ENCODE data around the gene COPB2. TPM values are rescaled to one million over a fixed set of nuclear protein-coding genes. Genes with fewer than 3 reads are reported as not detected.

COPB2 gene
- total and polyA plus RNA-seq, 2 of the 4 experiments (the other 2 are of a cell fraction): 179 to 363 TPM

- Histone ChIP-seq H2AK9ac (replicated peaks; ENCODE audit: low read depth, low read length, poor library complexity) (no peak overlapping the region), H3K4me3 (ENCODE audit: insufficient read depth, low read depth, low read length) (no peak overlapping the region), H3K9me3 (ENCODE audit: control insufficient read depth, insufficient read depth, low read length) (no peaks in the 10 kb centered on the region), H3K27ac (ENCODE audit: insufficient read depth, low read length) (no peak overlapping the region), H3K27me3 (ENCODE audit: control insufficient read depth, insufficient read depth, low read length) (no peaks in the 10 kb centered on the region; the same call in 1 of the 2 replicates), H4K8ac (ENCODE audit: low read depth in 2 of 2, low read length in 2 of 2) (no peak overlapping the region), H3K79me1 (ENCODE audit: low read depth in 1 of 2, low read length in 2 of 2) (peaks cover 10 to 26% of the 10 kb centered on the region in 2 experiments), H2BK15ac (ENCODE audit: low read depth, low read length) (no peak overlapping the region), H2AK5ac (ENCODE audit: low read depth, low read length) (no peak overlapping the region), H2BK20ac (ENCODE audit: low read depth, low read length) (no peak overlapping the region), H3K4me2 (ENCODE audit: low read depth, low read length) (no peak overlapping the region), H3K18ac (ENCODE audit: low read depth, low read length) (no peak overlapping the region), H2BK5ac (ENCODE audit: low read depth, low read length, poor library complexity, severe bottlenecking) (no peak overlapping the region), H4K20me1 (ENCODE audit: insufficient read depth, low read length) (no peaks in the 10 kb centered on the region), H2AFZ (replicated peaks; ENCODE audit: low read length, poor library complexity) (no peak overlapping the region), H3K14ac (replicated peaks; ENCODE audit: low read depth, low read length) (no peak overlapping the region), H4K5ac (ENCODE audit: low read depth, low read length) (no peak overlapping the region), H3K4me1 (ENCODE audit: control insufficient read depth, insufficient read depth, low read length) (peaks cover 2% of the 10 kb centered on the region), H3K9ac (ENCODE audit: low read depth, low read length) (no peak overlapping the region), H3K9me1 (ENCODE audit: insufficient read depth, low read length) (no peaks in the 10 kb centered on the region; the same call in 1 of the 2 replicates), H2BK120ac (ENCODE audit: low read depth, low read length) (no peak overlapping the region), H3K56ac (ENCODE audit: extremely low read depth, insufficient read depth, low read length) (no peak overlapping the region), H3K23ac (ENCODE audit: low read depth, low read length) (no peak overlapping the region), H4K91ac (ENCODE audit: insufficient read depth, low read depth, low read length) (no peak overlapping the region), H3K36me3 (ENCODE audit: control insufficient read depth, insufficient read depth, low read length) (peaks cover 2% of the 10 kb centered on the region), H3K4ac (ENCODE audit: low read depth, low read length) (no peak overlapping the region)
- DNase-seq (no peak), ATAC-seq (ENCODE audit: low read depth) (no peak)
- BruUV-seq (replicated peaks): no TSS peak
- TF ChIP-seq MAFK (IDR thresholded peaks at IDR 0.05; ENCODE audit: low read depth, low read length) (no peak), CEBPB (IDR thresholded peaks at IDR 0.05; ENCODE audit: low read depth, low read length) (peak; percentile 53)
- dilution Hi-C loops (cut with HindIII; ENCODE audit: low sequenced_read_pairs, unreplicated experiment) (no loop called here), intact Hi-C loops (cut with micrococcal nuclease) (no loop called here), in situ Hi-C loops (cut with MboI; ENCODE audit: low sequenced_read_pairs) (loop anchor here (25.0 kb wide), 2 partner anchors 655 to 755 kb away; partner anchors contain the start of gene CEP70)
- POLR2A ChIA-PET (ENCODE audit: unreplicated experiment): no interaction called here
- CTCF ChIA-PET: no interaction called here
Observed at GRCh38 chr3:139342054-139342453, 47.4 kb downstream of the COPB2 start.
